Esophagus mucosa (tissue), 1 donor: ENCODE data around the gene IL32. TPM values are rescaled to one million over a fixed set of nuclear protein-coding genes. Genes with fewer than 3 reads are reported as not detected.
A peak's percentile ranks its signal among the peaks of the same experiment; 100 is the strongest.

Source experiments
- ATAC-seq: fragments of 200-7000 bp; cut with Tn5 transposase; one replicate; pipeline ENCODE4 v1.9.1; 2020
- total RNA-seq: library from RNA; stranded (reverse); gene quantifications from one replicate; pipeline ENCODE4 v1.2.4, GENCODE V29; 2023
- donor health status: DM: yes; HTN: yes; CAD: no.

The IL32 gene
- total RNA-seq, 1 donor from 2014 or later, result 3.7 TPM

DNA sequence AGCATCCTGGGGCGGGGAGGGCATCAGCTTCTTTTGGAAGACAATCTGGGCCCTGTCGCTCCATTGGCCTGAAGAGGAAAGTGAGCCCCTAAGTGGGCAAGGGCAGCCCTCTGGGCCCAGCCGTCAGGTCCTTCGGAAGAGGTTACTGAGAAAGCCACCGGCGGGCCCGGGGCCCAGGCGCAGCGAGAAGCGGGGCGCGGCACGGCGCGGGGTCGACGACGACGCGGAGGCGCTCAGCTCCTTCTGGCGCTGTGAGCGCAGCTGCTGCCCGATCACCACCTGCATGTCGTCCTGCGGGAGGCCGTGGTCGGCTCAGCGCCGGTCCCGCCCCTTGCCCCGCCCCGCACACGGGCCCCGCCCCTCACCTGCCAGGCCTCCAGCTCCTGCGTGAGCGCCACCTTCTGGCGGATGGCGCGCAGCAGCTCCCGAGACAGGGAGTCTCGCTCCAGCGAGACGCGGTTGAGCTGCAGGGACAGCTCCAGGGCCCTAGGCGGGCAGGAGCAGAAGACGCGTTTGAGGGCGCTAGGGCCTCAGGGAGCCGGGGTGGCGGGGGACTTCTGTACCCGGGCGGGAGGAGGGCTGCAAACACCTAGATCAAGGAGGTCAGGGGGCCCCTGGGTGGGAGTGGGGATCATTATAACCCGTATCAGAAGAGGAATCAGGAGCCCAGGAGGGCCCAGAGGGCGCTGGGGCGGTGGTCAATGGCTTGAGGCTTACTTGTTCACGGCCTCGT is 37.3 kb upstream of the IL32 start:
- peak; percentile 55 for ATAC-seq

DNA sequence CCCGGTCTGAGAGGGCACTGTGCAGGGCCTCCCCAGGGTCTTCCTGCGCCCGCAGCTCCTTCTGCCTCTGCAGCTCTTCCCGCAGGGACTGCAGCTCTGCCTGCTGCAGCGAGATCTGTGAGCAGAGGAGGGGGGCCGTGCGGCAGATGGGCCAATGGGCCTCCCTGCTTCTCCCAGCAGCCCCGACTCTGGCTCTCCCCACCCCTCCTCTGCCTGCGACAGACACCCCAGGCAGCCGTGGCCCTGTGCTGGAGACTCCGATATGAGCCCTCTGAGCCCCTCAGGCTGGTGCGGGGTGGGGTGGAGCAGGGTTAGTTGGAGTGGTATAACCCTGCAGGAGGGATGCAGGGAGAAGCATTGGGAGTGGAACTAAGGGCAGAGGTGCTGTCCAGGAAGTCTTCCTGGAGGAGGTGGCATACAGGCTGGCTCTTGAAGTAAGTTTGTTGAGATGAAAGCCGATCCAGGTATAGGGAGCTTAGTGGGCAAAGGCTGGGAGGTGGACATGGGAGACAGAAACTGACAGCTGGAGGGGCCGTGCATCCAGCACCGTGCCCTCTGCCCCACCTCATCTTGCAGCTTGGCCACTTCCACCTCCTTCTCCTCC is 36.6 kb upstream of the IL32 start:
- no peak for ATAC-seq

DNA sequence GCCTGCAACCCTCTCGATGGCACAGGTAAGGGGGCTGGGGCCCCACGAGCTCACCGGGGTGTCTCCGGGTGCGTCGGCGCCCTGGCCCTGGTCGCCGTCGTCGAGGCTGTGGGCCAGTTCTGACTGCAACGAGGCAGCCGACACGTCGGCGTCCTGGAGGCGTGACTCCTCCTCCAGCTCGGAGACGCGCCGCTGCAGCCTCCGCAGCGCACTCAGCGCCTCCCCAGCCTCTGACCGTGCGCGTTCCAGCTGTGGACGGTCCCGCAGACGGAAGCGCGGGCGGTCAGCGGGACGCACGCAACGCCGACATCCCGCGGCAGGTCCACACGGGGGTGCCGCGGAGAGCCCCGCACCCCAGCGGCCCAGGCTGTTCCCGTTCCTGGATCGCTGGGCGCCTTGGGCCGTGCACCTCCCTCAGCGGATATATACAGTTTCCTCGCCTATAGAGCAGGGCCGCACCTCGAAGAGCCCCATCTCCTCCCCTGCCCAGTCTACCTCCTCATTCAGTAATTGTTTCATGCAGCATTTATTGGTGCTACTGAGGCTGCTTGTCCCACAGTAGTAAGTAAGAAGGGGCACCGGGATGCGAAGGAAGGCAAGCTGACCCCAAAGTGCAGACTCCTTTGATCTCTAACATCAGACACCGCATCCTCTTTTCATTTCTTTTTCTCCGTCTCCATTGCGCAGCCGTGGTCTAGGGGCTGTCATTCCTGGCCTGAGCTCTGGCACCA is 35.8 kb upstream of the IL32 start:
- ATAC-seq, result peak; percentile 4

DNA sequence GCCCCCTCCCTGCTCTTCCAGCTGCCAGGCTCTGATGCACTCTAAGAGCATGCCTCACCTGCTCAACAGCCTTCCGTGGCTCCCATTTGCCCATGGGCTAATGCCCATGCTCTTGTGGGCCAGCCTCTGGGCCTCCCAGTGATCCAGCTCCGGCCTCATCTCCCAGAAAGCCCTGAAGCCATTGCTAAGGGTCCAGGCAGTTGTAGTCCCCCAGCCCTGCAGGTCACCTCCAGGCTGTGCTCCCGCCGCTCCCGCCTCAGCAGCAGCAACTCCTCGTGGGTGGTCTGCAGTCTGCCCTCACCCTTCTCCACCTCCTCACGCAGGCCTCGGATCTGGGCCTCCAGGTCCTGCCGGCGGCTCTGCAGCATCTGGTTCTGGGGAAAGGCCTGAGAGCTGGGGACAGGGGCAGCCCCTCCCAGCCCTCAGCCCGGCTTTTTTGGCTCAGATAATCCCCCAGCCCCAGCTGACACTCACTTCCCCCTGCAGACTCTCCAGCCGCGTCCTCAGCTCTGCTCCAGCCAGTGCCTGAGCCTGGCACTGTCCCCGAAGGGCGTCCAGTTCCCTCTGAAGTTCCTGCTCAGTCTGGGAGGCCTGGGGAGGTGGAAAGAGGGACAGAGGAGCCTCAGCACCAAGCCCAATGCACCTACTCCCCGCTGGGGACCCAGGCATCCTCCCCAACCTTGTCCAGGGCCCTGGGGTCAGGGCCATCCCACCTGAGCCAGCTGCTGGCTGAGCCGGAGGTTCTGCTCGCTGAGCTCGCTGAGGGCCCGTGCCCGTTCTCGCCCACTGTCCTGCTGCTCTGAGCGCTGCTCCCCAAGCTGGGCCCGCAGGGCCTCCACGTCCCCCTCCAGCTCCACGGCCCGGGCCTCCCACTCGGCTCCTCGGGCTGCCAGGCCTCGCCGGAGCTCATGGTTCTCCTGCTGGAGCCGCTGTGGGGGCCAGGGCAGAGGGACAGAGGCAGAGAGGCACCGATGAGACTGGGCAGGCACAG is 34.9 kb upstream of the IL32 start:
- ATAC-seq, result no peak

DNA sequence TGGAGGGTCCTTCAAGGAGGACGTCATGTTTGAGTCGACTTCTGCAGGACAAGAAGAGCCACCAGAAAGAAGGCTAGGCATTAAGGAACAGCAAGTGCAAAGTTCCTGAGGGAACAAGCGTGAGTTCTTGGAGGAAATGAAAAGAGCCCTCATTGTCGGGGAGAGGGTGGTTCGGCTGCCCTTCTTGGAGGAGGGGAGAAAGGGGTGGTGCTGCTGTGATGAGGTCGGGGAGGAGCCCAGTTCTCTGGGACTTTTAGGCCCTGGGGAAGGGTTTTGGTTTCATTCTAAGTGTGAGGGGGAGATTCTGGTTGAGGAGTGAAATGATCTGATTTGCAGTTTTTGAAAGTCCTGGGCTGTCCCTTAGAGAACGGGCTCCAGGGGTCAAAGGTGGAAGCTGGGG is 32.8 kb upstream of the IL32 start:
- ATAC-seq, result no peak

DNA sequence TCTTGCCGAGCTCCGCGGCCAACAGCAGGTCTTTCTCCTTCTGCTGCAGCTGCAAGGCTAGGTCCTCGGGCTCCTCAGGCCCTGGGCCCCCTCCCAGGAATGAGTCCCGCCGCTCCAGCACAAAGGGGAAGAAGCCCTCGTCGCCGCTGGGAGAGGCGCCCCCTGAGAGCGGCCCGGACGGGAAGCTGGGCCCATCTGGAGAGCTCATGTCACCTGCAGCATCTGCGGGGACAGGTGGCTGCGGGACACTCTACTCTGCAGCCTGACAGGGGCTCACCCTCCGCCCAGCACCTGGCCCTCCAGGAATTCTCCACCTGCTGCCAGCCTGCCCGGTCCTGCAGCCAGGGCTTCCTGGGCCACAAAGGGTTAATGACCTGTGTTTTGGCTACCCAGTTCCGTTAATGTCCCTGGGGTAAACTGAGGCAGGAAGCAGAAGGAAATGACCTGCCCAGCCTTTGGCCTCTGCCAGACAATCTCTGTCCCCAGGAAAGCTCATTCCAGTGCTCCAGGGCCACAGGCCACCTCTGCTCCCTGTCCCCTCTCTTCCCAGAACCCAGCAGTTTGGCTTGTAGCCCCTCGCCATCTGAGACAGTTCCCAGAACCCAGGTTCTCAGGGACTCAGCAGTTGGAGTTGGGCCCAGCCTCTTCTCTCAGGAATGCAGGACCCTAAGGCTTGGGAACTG is 30.0 kb upstream of the IL32 start:
- no peak for ATAC-seq

DNA sequence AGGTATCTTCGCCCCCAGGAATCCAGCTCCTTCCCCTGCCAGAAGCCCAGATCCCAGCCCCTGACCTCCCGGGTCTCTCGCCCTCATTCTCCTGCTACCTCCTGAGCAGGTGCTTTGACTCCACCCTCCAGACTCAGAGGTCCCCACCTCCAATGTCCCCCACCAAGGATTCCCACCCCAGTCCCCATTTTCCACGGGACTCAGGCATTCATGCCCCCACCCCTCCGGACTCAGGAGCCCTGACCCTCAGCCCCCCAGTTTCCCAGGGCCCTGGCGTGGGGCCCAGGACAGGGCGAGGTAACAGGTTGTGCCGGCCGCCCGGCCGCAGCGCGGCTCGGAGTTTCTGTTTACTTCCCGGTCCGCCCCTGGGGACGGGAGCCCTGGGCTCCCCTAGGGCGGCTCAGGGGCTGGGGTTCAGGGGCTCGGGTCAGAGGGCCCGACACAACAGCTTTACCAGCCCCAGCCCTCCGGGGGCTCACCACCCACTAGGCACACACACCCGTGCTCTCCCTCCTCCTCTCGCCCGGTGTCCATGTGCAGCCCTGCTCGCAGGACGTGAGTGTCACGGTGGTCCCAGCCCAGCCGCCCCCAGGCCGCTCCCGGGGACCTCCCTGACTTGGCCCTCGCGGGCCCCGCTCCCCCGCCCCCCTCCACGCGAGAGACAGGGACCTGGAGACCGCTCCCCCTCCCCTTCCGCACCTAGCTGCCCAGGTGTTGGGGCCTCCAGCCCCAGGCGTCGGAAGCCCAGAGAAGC is 29.3 kb upstream of the IL32 start:
- ATAC-seq, result peak; percentile 70

DNA sequence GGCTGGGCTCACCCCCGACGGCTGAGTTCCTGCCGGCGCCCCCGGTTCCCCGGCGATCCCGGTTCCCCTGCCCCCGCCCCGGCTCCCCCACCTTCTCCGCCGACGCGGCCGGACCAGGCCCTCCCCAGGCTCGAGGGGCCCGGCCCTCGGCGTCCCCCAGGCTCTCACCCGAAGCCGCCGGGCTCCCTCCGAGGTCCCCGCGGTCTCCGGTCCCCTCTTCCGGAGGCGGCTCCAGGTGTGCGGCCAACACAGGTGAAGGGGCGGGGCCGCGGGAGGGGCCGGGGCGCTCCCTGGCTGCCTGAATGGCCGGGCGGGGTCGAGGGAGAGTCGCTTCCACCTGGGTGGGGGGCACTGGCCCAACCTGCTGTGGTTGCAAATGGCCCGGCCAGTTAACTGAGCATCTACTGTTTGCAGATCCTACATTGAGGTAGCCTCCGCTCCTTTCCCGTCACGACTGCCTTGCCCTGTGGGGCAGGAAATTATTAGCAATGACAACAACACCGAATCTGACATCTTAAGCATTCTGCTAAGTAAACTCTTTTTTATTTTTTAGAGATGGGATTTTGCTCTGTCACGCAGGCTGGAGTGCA is 28.6 kb upstream of the IL32 start, which contains the start of gene BICDL2:
Gene BICDL2 (minus strand): TSS at position 219 of the 590 bp plus-strand sequence. CDS start 1,448 bp downstream, outside the sequence.
- peak; percentile 58 for ATAC-seq

DNA sequence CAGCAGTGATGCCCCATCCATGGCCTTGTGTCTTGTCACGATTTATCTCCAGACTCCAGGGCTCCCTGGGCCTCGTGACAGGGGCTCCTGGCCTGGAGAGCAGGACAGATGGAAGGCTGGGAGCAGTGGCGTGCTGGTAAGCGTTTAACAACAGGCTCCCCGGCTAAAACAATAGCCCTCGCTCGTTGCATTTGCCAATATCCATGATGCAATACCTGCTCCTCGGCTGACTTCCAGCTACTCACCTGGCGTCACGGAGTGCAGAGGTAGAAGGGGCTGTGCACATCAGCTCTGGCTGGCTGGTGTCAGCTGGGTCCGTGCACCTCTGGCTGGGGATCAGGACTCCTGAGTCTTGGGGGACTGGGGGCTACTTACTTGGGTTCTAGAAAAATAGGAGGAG is 27.2 kb upstream of the IL32 start:
- ATAC-seq, result peak; percentile 57

DNA sequence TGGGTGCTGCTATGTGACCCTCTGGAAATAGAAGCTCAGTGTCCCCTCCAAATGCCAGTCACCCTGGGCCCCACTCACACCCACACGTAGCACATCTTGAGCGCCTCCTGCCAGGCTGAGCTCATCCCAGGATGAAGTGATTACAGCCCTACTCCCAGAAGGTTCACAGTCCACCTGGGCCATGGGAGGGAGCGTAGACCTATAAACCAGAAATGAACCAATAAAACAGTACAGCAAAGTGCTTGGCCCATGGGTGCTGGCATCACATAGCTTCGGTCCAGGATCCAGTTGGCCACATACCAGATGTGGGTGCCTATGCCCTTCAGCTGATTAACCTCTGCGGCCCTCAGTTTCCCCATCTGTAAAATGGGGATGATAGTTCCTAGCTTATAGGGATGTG is 26.5 kb upstream of the IL32 start:
- no peak for ATAC-seq

DNA sequence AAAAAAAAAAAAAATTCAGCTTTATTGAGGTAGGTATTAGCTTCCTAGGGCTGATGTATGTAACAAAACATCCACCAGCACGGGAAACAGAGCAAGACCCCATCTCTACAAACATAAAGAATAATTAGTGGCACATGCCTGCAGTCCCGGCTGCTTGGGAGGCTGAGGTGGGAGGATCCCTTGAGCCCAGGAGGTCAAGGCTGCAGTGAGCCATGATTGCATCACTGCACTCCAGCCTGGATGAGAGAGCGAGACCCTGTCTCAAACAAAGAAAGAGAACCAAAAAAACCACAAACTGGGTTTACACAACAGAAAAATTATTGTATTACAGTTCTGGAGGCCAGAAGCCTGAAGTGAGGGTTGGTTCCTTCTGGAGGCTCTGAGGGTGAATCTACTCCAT is 23.1 kb upstream of the IL32 start:
- no peak for ATAC-seq

DNA sequence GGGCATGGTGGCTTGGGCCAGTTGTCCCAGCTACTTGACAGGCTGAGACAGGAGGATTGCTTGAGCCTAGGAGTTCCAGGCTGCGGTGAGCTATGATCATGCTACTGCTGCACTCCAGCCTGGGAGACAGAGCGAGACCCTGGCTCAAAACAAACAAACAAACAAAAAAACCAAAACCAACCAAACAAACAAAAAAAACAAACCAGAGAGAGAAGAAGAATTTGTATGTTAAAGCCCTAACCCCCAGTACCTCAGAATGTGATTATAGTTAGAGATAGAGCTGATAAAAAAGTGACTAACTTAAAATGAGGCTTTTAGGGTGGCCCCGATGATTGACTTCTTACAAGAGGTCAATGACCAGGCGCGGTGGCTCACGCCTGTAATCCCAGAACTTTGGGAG is 20.7 kb upstream of the IL32 start:
- no peak for ATAC-seq

DNA sequence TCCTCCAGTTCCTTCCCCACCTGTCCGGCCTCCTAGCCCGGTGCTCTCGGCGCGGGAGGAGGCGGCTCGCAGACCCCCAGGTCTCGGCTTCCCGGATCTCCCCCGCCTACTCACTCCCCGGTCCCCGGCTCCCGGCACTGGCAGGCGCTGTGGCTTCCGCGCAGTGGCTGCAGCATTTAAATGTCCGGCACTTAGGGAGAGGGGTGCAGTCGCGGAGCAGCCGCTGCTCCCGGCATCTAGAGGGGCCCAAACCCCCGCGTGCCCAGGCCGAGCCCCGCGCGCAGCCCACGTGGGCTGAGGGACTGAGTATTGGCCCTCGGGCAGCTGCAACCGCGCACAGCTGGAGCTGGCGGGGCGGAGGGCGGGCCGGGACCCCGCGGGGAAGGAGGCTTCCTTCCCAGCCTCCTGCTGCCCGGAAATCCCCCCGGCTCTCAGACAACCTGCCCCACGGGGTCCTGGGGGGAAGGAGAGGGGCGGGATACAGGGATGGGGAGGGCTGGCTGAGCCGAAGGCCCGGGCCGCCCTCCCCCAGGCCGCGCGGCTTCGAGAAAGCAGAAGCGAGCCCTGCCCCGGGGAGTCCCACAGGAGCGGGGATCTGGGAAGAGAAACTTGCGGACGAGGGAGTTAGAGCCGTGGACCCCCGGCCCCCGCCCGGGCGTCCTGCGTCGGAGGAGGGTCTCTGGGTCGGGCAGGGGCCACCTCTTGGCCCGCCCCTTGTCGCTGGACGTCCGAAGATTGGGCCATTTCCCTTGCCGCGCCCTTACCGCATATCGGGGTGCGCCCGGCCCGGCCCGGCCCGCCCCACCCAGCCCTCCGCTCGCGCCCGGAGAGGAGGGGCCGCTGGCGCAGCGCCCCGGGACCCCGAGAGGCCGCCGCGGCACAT is 19.4 kb upstream of the IL32 start, which contains the start of gene MMP25:
Gene MMP25 (plus strand): TSS at position 804 of the 883 bp plus-strand sequence. CDS start 357 bp downstream, outside the sequence.
- peak; percentile 28 for ATAC-seq

DNA sequence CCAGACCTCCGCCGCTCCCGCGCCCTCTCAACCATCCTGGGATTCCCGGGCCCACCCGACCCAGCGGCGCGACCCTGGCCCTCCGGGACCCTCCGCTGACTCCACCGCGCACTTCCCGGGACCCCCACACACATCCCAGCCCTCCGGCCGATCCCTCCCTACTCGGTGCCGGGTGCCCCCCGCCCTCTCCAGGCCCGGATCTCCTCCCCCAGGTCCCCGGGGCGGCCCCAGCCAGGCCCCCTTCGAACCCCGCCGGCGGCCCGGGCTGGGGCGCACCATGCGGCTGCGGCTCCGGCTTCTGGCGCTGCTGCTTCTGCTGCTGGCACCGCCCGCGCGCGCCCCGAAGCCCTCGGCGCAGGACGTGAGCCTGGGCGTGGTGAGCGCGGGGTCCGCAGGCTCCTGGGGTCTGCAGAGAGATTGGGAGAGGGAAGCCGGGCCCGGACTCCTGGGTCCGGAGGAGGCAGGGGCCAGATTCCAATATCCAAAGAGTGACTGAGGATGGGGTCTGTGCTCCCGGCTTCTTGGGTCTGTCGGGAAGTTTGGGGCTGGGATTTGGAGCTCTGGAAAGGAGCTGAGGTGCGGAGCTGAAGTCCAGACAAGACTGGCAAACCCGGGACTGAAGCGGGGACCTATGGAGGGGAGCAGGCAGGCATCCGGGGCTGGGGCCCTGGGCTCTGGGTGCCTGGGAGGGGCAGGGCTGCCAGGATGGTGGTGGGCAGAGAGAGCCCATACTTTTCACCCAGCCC is 18.6 kb upstream of the IL32 start:
- no peak for ATAC-seq

DNA sequence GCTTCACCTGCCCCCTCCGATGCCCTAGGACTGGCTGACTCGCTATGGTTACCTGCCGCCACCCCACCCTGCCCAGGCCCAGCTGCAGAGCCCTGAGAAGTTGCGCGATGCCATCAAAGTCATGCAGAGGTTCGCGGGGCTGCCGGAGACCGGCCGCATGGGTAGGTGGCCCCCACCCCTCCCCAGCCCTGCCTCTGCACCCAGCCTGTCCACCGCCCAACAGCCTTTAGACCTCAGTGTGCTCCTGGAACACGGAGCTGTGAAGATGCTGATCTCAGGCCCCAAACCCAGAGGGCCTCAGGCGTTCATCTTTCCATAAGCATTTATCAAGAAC is 18.1 kb upstream of the IL32 start:
- ATAC-seq, result no peak

DNA sequence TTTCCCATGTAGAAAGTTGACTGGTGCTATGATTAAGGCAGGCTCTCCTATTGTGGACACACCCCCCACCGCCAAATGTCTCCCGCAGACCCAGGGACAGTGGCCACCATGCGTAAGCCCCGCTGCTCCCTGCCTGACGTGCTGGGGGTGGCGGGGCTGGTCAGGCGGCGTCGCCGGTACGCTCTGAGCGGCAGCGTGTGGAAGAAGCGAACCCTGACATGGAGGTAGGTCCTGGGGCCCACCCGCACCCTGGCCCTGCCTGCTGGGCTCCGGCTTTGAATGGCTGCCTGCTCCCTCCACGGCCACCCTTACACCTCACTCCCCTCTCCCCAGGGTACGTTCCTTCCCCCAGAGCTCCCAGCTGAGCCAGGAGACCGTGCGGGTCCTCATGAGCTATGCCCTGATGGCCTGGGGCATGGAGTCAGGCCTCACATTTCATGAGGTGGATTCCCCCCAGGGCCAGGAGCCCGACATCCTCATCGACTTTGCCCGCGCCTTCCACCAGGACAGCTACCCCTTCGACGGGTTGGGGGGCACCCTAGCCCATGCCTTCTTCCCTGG is 15.4 kb upstream of the IL32 start:
- no peak for ATAC-seq

DNA sequence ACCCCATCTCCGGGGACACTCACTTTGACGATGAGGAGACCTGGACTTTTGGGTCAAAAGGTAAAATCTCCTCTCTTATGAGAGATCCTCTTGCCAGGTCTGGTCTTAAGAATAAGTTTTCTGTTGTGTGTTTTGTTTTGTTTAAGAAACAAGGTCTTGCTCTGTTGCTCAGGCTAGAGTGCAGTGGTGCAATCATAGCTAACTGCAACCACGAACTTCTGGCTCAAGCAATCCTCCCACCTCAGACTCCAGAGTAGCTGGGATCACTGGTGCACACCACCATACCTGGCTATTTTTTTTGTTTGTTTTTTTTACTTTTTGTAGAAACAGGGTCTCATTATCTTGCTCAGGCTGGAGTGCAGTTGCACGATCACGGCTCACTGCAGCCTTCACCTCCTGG is 15.0 kb upstream of the IL32 start:
- no peak for ATAC-seq

DNA sequence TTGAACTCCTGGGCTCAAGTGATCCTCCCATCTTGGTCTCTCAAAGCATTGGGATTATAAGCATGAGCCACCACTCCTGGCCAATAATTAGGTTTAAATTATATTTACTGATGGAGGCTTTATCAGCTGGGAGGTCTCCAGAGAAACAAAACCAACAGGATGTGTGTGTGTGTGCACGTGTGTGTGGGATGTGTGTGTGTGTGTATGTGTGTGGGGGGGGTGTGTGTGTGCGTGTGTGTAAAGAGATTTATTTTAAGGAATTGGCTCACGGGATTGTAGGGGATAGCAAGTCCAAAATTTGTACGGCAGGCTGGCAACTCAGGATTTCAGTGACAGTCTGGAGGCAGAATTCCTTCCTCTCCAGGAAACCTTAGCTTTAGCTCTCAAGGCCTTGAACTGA is 14.4 kb upstream of the IL32 start:
- no peak for ATAC-seq

DNA sequence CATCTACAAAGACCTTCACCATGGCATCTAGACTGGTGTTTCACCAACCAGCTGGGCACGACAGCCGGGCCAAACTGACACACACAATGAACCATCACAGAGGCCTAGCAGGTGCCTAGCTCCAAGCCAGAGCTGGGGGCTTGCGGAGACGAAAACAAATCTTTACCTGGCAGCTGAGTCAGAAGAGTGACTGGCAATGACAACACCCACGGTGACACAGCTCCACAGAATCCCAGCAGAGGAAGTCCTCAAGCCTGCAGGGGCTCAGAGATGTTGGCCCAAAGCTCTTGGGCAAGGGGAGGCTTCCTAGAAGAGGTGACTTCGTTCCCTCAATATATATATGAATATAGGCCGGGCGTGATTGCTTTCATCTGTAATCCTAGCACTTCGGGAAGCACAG is 13.9 kb upstream of the IL32 start:
- ATAC-seq, result peak; percentile 21
